HG03135 (cell line): ENCODE measurements around the gene OR1K1.
"Not testable (repeated sequence)": the region's sequence is repeated elsewhere in the genome, so short reads cannot be mapped to it uniquely, and the experiment has no call there.

Source experiments
- ATAC-seq: cut with Tn5 transposase; IDR thresholded peaks from one replicate; pipeline ENCODE4 v1.9.1; 2021; ENCODE audit warnings: mild to moderate bottlenecking, moderate library complexity; ENCODE audit not compliant: unreplicated experiment

Gene OR1K1, protein sequence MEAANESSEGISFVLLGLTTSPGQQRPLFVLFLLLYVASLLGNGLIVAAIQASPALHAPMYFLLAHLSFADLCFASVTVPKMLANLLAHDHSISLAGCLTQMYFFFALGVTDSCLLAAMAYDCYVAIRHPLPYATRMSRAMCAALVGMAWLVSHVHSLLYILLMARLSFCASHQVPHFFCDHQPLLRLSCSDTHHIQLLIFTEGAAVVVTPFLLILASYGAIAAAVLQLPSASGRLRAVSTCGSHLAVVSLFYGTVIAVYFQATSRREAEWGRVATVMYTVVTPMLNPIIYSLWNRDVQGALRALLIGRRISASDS

DNA sequence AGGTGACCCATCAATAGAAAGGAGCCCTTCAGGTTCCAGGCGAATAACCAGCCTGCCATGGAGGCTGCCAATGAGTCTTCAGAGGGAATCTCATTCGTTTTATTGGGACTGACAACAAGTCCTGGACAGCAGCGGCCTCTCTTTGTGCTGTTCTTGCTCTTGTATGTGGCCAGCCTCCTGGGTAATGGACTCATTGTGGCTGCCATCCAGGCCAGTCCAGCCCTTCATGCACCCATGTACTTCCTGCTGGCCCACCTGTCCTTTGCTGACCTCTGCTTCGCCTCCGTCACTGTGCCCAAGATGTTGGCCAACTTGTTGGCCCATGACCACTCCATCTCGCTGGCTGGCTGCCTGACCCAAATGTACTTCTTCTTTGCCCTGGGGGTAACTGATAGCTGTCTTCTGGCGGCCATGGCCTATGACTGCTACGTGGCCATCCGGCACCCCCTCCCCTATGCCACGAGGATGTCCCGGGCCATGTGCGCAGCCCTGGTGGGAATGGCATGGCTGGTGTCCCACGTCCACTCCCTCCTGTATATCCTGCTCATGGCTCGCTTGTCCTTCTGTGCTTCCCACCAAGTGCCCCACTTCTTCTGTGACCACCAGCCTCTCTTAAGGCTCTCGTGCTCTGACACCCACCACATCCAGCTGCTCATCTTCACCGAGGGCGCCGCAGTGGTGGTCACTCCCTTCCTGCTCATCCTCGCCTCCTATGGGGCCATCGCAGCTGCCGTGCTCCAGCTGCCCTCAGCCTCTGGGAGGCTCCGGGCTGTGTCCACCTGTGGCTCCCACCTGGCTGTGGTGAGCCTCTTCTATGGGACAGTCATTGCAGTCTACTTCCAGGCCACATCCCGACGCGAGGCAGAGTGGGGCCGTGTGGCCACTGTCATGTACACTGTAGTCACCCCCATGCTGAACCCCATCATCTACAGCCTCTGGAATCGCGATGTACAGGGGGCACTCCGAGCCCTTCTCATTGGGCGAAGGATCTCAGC is at the start of gene OR1K1:
OR1K1 (plus strand) TSS at position 58 of the 995 bp plus-strand sequence; CDS start at position 58, 0 bp downstream.
- no peak for ATAC-seq

DNA sequence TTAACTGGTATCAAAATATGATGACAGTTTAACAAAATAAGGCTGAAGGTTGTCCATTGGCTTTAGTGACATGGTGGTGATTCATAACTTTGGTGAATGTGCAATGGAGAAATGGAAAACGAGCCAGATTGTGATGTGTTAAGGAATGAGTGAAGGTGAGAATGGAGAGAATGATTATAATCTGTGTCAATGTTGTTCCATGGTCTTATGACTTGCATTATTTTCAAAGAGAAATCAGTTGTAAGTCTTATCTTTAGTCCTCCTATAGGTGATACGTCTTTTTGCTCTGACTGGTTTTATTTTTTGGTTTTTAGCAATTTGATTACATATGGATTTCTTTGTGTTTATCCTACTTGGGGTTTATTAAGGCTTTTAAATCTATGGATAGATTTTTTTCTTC is 45.1 kb upstream of the OR1K1 start:
- no peak for ATAC-seq

DNA sequence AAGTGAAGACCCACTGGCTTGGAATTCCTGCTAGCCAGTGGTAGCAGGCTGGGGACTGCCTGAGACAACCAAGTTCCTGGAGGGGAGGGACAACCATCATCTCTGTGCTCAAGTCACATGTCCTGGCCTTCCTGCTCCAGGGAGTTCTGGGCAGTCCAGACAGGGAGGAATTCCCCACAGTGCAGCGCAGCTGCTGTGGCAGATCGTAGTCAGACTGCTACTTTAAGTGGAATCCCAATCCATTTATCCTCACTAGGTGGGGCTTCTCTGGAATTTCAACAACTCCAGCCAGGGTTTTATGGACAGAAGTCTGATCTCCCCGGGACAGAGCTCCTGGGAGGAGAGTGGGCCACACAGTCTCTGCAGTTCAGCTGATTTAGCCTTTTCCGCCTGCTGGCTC is 32.1 kb upstream of the OR1K1 start:
- ATAC-seq: no peak

DNA sequence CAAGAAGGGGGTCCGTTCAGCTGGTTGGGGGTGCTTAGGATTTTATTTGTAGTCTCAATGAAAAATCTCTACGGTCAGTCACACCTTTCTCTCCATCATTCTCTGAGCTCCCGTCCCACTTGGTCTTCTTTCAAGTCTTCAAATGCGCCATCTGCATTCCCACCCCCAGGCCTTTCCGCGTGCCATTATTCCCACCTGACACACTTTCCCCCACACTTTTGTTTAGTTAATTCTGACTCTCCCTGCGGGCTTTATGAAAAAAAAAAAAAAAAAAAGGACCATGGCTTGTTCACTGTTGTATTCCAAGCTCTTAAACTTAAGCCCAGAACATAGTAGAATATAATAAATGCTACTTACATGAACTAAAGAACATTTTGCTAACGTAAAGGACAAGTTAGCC is 22.9 kb upstream of the OR1K1 start:
- no peak for ATAC-seq

DNA sequence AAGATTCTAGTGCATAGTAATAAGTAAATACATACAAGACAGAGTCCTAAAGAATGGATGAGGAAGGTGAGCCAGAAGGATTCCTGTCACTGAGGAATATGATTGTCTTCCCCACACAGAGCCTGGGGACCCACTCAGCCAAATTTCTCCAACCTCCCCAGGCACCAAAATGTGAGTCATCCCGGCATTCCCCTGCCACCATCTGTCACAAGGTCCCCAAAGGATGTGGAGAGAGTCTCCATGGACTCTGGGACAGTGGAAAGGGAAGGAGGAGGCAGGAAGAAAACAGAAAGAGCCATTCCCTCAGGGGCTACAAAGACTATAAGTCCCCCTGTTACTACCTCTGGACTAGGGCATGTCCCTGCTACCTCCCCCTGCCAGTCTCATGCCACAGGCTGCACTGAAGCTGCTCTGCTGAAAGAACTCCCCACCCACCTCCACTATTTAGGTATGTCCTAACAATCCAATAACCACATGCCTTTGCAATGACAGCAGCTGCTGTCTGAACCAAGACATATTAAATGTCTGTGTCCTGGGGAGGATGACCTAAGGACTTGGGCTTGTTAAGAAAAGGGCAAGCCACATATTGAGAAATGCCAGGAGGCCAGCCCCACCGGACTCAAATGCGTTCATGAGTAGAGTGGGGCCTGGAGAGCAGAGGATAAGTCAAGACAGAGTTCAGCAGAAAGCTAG is 21.8 kb upstream of the OR1K1 start:
- ATAC-seq: no peak

DNA sequence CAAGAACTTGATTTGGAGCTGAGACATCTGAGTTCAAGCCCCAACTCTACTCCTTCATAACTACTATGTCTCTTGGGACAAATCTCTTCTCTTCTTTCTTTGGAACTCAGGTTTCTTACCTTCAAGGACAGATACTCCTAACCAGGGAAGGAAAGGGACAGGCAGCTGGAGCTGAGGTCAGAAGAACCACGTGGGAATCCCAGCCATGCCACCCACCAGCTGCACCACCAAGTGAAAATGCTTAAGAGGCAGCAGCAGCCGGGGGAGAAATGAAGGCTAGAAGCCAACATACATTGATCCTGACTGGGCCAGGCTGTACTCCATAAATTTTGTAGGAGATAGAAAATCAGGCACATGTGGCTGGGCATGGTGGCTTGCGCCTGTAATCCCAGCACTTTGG is 20.7 kb upstream of the OR1K1 start:
- ATAC-seq: no peak

DNA sequence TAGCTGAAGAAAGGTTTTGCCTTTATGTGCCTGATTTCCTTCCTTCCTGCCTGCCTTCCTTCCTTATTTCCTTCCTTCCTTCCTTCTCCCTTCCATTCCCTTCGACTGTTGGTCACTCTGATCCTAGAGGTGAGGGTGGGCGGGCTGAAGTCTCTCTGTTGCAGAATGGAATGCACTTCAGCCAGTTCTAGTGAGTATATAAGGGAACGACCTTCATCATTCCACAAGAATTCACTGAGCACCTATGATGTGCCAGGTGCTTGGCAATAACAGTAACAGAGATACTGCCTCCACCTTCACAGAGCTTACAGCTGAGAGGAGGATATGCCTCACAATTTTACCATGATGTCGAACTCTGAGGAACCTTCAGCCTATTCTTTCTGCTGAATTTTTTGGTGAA is 19.9 kb upstream of the OR1K1 start:
- no peak for ATAC-seq

DNA sequence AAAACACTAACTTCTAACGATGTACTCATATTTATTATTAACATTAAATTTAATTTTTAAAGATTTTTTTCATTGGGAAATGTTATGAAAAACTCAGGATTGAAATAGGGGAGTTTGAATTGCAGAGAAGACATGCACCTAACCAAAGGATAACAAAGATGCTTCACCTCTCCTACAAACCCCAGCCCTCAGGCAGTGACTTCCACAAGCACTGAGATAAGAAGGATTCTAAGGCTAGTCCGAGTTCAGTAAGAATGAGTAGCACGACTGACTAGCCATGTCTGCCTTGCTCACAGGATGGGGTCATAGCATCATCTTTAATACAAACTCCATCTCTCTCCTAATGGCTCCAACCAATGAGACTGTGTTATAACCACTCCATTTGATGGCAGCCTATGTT is 18.3 kb upstream of the OR1K1 start:
- ATAC-seq: no peak

DNA sequence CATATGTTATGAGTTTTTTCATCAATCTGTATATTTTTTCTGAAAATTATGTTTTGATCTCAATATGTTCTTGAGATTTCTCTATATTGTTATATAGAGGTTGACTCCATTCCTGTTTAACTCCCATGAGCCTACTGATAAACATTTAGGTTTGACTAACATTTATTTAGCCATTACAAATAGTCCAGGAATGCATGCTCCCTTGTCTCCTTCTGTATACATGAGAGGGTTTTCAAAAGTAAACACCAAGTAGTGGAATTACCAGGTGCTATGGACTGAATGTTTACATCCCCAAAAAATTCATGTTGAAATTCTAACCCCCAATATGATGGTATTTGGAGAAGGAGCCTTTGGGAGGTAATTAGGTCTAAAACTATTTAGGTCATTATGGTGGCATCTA is 14.7 kb upstream of the OR1K1 start:
- ATAC-seq: no peak

DNA sequence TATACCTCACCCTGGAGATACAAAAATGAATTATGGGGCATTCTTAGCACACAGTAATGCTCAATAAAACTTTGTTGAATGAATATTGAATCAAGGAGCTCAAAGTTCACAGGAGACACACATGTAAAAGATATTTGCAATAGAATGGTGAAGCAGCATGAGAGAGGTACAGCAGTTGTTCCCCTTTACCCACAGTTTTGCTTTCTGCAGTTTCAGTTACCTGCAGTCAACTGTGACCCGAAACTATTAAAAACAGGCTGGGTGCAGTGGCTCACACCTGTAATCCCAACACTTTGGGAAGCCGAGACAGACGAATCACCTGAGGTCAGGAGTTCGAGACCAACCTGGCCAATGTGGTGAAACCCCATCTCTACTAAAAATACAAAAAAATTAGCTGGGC is 13.6 kb upstream of the OR1K1 start:
- ATAC-seq: no peak

DNA sequence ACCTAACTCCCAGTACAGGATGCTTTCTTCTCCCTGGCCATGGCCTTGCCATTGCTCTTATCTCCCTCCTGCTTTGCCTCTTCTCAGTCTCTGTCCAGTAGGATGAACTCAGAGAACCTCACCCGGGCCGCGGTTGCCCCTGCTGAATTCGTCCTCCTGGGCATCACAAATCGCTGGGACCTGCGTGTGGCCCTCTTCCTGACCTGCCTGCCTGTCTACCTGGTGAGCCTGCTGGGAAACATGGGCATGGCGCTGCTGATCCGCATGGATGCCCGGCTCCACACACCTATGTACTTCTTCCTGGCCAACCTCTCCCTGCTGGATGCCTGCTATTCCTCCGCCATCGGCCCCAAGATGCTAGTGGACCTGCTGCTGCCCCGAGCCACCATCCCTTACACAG is 11.1 kb upstream of the OR1K1 start, which contains the start of gene OR5C1:
OR5C1 (plus strand) TSS at position 103 of the 400 bp plus-strand sequence; CDS start at position 103, 0 bp downstream.
- ATAC-seq: no peak

DNA sequence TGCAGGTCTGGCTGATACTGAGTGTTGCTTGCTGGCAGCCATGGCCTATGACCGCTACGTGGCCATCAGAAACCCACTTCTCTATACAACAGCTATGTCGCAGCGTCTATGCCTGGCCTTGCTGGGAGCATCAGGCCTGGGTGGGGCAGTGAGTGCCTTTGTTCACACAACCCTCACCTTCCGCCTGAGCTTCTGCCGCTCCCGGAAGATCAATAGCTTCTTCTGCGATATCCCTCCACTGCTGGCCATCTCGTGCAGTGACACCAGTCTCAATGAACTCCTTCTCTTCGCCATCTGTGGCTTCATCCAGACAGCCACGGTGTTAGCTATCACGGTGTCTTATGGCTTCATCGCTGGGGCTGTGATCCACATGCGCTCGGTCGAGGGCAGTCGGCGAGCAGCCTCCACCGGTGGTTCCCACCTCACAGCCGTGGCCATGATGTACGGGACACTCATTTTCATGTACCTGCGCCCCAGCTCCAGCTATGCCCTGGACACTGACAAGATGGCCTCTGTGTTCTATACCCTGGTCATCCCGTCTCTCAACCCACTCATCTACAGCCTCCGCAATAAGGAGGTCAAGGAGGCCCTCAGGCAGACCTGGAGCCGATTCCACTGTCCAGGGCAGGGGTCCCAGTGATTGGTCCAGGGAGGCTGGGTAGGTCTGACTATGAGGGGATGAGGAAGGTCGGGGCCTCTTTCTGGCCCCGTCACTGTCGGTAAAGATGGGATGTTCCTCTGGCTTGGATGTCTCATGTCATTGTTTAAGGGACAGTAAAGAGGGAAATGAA is 10.5 kb upstream of the OR1K1 start:
- no peak for ATAC-seq

DNA sequence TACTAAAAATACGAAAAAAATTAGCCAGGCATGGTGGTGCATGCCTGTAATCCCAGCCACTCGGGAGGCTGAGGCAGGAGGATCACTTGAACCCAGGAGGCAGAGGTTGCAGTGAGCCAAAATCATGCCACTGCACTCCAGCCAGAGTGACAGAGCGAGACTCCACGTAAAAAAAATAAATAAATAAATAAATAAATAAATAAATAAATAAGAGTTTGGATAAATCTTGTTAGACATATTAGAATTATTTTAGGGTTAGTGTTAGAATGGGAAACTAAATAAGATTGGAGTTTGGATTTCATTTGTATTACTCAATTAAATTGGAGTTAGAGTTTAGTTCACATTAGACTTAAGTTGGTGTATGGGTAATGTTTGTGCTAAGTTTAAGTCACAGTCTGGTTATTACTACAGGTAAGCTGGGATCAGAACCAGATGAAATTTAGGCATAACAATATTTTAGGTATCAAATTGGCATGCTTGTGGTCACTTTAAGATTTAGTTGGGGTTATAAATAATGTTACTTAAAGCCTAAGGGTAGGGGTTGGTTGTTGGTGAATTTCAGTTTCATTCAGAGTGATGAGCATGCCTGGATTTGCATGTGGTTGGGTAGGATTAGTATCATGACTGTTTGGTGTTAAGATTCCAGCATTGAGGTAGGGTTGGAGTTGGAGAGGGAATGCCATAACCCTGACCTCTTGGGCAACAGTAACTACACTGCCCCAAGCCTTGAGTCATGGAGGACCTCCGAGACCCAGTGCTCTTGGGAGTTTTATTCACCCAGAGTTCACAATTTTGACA is 7.9 kb upstream of the OR1K1 start:
- no peak for ATAC-seq

DNA sequence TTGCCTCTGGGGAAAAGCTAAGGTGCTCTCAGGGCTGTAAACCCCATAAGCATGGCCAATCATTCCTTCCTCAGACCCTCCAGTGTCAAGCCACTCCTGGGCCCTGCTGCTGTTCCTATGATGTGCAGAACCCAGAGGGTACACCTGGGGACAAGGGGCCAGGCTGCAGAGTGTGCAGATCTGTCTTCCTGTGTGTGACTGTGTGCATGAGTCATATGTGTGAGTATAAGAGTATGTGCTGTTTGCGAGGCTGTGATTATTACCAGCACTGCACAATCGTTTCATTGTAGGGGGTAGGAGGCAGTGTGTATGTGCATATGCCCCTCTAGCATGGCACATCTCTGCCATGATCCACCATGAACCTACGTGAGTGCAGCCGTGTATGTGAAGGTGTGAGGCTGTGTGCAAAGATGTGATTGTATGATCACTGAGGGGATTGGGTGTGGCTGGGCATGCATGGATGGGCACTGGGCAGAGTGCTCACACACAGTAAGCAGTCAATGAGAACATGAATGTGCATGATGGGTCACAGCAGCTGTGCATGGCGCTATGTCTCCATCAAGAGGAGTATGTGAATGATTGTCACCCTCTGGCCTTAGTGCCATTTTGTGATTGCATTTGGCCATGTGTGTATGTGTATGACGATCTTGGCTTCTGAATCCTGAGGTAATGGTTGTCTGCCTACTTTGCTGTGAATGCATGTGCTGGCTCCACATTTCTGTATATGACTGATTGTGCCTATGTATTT is 2.4 kb upstream of the OR1K1 start:
- ATAC-seq: no peak

DNA sequence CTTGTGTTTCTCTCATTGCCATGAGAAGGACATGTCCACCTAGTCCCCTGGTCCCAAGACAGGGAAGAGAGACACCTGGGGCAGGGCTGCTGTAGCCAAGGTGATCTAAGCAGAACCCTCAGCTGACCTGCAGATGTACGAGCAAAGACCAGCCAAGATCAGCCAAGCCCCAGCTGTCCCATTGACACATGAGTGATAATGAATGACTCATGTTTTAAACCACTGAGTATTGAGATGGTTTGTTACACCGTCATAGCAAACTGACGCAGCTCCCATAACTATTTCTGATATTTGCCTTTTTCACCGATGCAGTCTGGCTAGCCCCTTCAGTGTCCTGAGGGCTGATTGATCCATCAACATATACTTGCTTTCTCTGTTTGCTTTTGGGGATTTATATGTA is 6.7 kb downstream of the OR1K1 start:
- no peak for ATAC-seq

DNA sequence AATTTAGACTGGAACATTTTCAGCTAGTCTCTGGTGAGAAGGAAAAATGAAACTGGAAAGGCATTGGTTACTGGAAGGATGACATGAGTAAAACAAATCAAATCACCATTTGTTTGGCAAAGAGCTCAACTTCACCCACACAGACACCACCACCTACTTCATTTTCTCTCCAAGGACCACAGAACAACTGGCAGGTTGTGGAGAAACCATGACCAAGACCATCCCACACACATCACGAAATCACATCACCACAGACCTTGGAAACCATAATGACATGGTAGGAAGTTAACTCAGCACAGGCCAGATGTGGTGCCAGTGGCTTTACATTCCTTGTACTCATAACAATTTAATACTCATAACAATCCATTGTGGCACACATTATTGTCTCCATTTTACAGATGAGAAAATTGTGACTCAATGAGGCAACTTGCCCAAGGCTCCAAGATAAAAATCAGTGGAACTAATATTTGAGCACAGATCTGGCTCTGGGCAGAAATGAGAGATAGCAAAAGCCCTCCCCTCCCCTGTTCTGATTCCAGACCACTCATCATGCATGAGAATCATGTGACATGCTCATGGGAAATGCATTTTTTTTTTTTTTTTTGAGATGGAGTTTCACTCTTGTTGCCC is 7.5 kb downstream of the OR1K1 start:
- no peak for ATAC-seq

DNA sequence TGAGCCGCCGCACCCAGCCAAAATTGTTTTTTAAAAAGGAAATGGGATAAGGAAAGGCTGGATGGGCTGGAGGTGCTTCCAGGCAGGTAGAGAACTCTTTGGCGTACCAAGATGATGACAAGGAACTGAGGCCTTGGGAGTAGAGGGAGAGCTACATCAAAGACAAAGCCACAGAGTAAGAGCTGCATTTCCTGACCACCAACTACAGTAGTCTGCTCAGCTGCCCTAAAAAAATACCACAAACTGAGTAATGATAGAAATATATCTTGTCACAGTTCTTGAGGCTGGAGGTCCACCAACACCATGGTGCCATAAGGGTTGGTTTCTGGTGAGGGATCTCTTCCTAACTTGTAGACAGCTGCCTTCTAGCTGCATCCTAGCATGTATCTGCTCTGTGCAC is 8.2 kb downstream of the OR1K1 start:
- ATAC-seq: no peak

DNA sequence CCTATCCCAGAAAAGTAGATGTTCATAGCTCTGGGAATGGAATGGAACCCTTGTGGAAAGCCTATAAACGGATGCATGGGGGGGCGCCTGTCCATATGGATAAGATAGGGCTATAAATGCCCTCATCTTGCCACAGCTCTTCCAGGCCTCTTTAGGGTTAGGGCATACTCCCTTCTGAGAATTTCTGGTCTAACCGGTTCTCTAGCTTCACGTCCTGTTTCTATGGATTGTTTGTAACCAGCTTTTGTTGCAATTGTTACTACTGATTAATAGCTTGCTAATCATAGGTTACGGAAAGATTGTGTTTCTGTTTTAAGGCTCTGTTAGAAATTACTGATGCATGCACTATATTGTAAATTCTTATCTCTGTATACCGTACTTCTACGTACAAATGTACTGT is 9.3 kb downstream of the OR1K1 start:
- ATAC-seq: not testable (repeated sequence)
